HCT116 (cell line): ENCODE results near the gene JSRP1. TPM values are rescaled to one million over a fixed set of nuclear protein-coding genes. Genes with fewer than 3 reads are reported as not detected.

Experiments used
- ATAC-seq: fragments of 200-7000 bp; cut with Tn5 transposase; 2 replicates; pipeline ENCODE4 v1.9.1; 2020; ENCODE audit warnings: mild to moderate bottlenecking, moderate library complexity
- BruUV-seq: library from RNA; stranded (reverse); fragments of 400-500 nt; replicated peaks from 2 replicates; lab custom pipeline; 2021; lab: Mats Ljungman, UMichigan
- CTCF ChIA-PET: fragments of 300-600 bp; sonication (Branson Sonifier 250); formaldehyde crosslinking; loops from one replicate; lab custom pipeline; 2021; ENCODE audit warnings: antibody characterized with exemption; lab: Charles Lee
- POLR2A ChIA-PET: fragments of 300-600, 350-600 bp; sonication (Branson Sonifier 250); formaldehyde crosslinking; loops from one replicate; lab custom pipeline; 2021; ENCODE audit warnings: antibody characterized with exemption; lab: Charles Lee
- RAD21 ChIA-PET, 2 experiments: fragments of 300-600 bp; sonication (Branson Sonifier 250); formaldehyde crosslinking; loops; one replicate each; lab custom pipeline; 2023; ENCODE audit warnings: low total read pairs in 2 of 2; ENCODE audit not compliant: uncharacterized antibody in 2 of 2, unreplicated experiment in 2 of 2, low non-redundant PET in 1 of 2; lab: Charles Lee
- DNase-seq: peaks from one replicate; pipeline ENCODE4 v3.0.0-alpha.2; 2010; ENCODE audit warnings: low read depth, low spot score
- H2AFZ ChIP-seq: fragments of 200-600 bp; shearing (Covaris generic), sonication (generic); 2 replicates; pipeline ENCODE4 v1.6.1; 2017; ENCODE audit warnings: low read depth, mixed run types, mixed read lengths, antibody characterized with exemption, low read length; ENCODE audit not compliant: poor library complexity, severe bottlenecking
- H3K27ac ChIP-seq: 2 replicates; pipeline ENCODE4 v1.5.1; 2012; ENCODE audit warnings: low read depth, low read length
- H3K27me3 ChIP-seq: fragments of 200-600 bp; sonication (generic); 2 replicates; pipeline ENCODE4 v1.6.1; 2016; ENCODE audit warnings: mixed run types, low read length, mixed read lengths; ENCODE audit not compliant: insufficient read depth
- H3K36me3 ChIP-seq, 2 experiments: fragments of 200-500 bp in 1 of 2; fragments of 200-600 bp in 1 of 2; sonication (Bioruptor generic) in 1 of 2; sonication (generic) in 1 of 2; 2 replicates each; pipeline versions ENCODE4 v1.5.1 to v1.6.1; 2014 to 2016; ENCODE audit warnings: low read length in 2 of 2, inconsistent platforms in 1 of 2, mixed read lengths in 1 of 2, mixed run types in 1 of 2; ENCODE audit not compliant: insufficient read depth in 2 of 2, control insufficient read depth in 1 of 2
- H3K4me1 ChIP-seq, 2 experiments: fragments of 200-600 bp in 1 of 2; sonication (generic) in 1 of 2; 2 replicates each; pipeline versions ENCODE4 v1.5.1 to v1.6.1; 2012 to 2017; ENCODE audit warnings: low read length in 2 of 2, inconsistent platforms in 1 of 2, mild to moderate bottlenecking in 1 of 2, mixed read lengths in 1 of 2, mixed run types in 1 of 2, moderate library complexity in 1 of 2; ENCODE audit not compliant: insufficient read depth in 2 of 2, control insufficient read depth in 1 of 2
- H3K4me2 ChIP-seq: fragments of 200-600 bp; sonication (generic); 2 replicates; pipeline ENCODE4 v1.6.1; 2017; ENCODE audit warnings: mixed run types, low read length, mixed read lengths
- H3K4me3 ChIP-seq, 2 experiments: fragments of 200-600 bp in 1 of 2; sonication (generic) in 1 of 2; replicated peaks in 1 of 2; 2 replicates each; pipeline ENCODE4 v1.5.1; 2011 to 2016; ENCODE audit warnings: low read length in 2 of 2, control low read depth in 1 of 2, low read depth in 1 of 2, mild to moderate bottlenecking in 1 of 2, mixed read lengths in 1 of 2, mixed run types in 1 of 2
- H3K79me2 ChIP-seq: fragments of 200-600 bp; sonication (generic); 2 replicates; pipeline ENCODE4 v1.6.1; 2017; ENCODE audit warnings: mild to moderate bottlenecking, mixed run types, low read length, moderate library complexity, mixed read lengths; ENCODE audit not compliant: insufficient read depth
- H3K9ac ChIP-seq: fragments of 200-600 bp; sonication (generic); 2 replicates; pipeline ENCODE4 v1.6.1; 2016; ENCODE audit warnings: low read length, mixed read lengths
- H3K9me2 ChIP-seq: fragments of 200-600 bp; sonication (generic), shearing (Covaris generic); 2 replicates; pipeline ENCODE4 v1.6.1; 2017; ENCODE audit warnings: mixed run types, mild to moderate bottlenecking, moderate library complexity; ENCODE audit not compliant: insufficient read depth
- H3K9me3 ChIP-seq, 2 experiments: fragments of 200-500 bp in 1 of 2; fragments of 200-600 bp in 1 of 2; sonication (Bioruptor generic) in 1 of 2; sonication (generic) in 1 of 2; 2 replicates each; pipeline ENCODE4 v1.6.1; 2014 to 2017; ENCODE audit warnings: low read length in 2 of 2, mixed read lengths in 2 of 2, inconsistent platforms in 1 of 2, low read depth in 1 of 2, mild to moderate bottlenecking in 1 of 2, mixed run types in 1 of 2, moderate library complexity in 1 of 2; ENCODE audit not compliant: control insufficient read depth in 1 of 2, insufficient read depth in 1 of 2
- H4K20me1 ChIP-seq: fragments of 200-600 bp; sonication (generic), shearing (Covaris generic); 2 replicates; pipeline ENCODE4 v1.6.1; 2017; ENCODE audit warnings: mixed run types, mild to moderate bottlenecking, moderate library complexity; ENCODE audit not compliant: insufficient read depth
- EZH2 ChIP-seq: fragments of 200-600 bp; sonication (generic); IDR thresholded peaks from 2 replicates; pipeline ENCODE4 v1.6.1; 2017; ENCODE audit warnings: antibody characterized with exemption, mixed run types
- EZH2phosphoT487 ChIP-seq: fragments of 200-600 bp; IDR thresholded peaks from 2 replicates; pipeline ENCODE4 v1.6.1; 2018; ENCODE audit warnings: antibody characterized with exemption, borderline replicate concordance
- FOSL1 ChIP-seq: IDR thresholded peaks from 2 replicates; pipeline ENCODE4 v1.6.1; 2012; ENCODE audit warnings: low read depth
- POLR2AphosphoS5 ChIP-seq: IDR thresholded peaks from 2 replicates; pipeline ENCODE4 v1.6.1; 2011; ENCODE audit warnings: mild to moderate bottlenecking, low read depth, low read length, moderate library complexity
- RAD21 ChIP-seq: IDR thresholded peaks from 2 replicates; pipeline ENCODE4 v1.6.1; 2012; ENCODE audit warnings: low read depth, mild to moderate bottlenecking
- SIN3A ChIP-seq: IDR thresholded peaks from 2 replicates; pipeline ENCODE4 v1.6.1; 2012; ENCODE audit warnings: low read depth
- ZNF274 ChIP-seq: fragments of 200-500 bp; sonication (Bioruptor generic); IDR thresholded peaks from 2 replicates; pipeline ENCODE4 v1.6.1; 2014; ENCODE audit warnings: mild to moderate bottlenecking, low read depth, low read length, inconsistent platforms
- intact Hi-C: fragments of 100-400 bp; cut with micrococcal nuclease; formaldehyde crosslinking; loops from 2 replicates; pipeline ENCODE4 v1.10.0; 2022
- total RNA-seq: library from RNA; stranded (reverse); gene quantifications from one replicate; pipeline ENCODE4 v1.2.1, GENCODE V29; 2021; ENCODE audit not compliant: unreplicated experiment
- TF ChIP-seq, protein P1 (sequence below): IDR thresholded peaks from 2 replicates; pipeline ENCODE4 v1.6.1; 2011; ENCODE audit warnings: mild to moderate bottlenecking, low read length, moderate library complexity; ENCODE audit not compliant: insufficient replicate concordance; ENCODE audit errors: extremely low read depth
- TF ChIP-seq, protein P2 (sequence below): IDR thresholded peaks from 2 replicates; pipeline ENCODE4 v1.6.1; 2012; ENCODE audit warnings: low read depth
- TF ChIP-seq, protein P3 (sequence below): IDR thresholded peaks from 2 replicates; pipeline ENCODE4 v1.6.1; 2012

Gene JSRP1
- total RNA-seq, 1 experiment from 2014 or later, result 0.30 TPM

DNA sequence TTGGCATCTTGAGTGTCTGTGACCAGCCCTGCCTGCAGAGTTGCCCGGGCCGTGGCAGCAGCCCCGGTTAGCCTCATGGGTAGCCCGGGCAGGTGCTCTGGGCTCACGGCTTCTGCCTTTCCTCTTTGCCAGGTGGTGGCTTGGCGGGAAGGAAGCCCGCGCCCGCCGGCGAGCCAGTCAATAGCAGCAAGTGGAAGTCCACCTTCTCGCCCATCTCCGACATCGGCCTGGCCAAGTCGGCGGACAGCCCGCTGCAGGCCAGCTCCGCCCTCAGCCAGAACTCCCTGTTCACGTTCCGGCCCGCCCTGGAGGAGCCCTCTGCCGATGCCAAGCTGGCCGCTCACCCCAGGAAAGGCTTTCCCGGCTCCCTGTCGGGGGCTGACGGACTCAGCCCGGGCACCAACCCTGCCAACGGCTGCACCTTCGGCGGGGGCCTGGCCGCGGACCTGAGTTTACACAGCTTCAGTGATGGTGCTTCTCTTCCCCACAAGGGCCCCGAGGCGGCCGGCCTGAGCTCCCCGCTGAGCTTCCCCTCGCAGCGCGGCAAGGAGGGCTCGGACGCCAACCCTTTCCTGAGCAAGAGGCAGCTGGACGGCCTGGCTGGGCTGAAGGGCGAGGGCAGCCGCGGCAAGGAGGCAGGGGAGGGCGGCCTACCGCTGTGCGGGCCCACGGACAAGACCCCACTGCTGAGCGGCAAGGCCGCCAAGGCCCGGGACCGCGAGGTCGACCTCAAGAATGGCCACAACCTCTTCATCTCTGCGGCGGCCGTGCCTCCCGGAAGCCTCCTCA, 30.0 kb downstream of the JSRP1 start:
- TF ChIP-seq, protein P1, sequence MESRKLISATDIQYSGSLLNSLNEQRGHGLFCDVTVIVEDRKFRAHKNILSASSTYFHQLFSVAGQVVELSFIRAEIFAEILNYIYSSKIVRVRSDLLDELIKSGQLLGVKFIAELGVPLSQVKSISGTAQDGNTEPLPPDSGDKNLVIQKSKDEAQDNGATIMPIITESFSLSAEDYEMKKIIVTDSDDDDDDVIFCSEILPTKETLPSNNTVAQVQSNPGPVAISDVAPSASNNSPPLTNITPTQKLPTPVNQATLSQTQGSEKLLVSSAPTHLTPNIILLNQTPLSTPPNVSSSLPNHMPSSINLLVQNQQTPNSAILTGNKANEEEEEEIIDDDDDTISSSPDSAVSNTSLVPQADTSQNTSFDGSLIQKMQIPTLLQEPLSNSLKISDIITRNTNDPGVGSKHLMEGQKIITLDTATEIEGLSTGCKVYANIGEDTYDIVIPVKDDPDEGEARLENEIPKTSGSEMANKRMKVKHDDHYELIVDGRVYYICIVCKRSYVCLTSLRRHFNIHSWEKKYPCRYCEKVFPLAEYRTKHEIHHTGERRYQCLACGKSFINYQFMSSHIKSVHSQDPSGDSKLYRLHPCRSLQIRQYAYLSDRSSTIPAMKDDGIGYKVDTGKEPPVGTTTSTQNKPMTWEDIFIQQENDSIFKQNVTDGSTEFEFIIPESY, result no peak
- TF ChIP-seq EZH2phosphoT487 (no peak), SIN3A (no peak), ZNF274 (no peak), EZH2 (no peak), RAD21 (no peak), POLR2AphosphoS5 (no peak), FOSL1 (no peak)
- TF ChIP-seq, protein P2, sequence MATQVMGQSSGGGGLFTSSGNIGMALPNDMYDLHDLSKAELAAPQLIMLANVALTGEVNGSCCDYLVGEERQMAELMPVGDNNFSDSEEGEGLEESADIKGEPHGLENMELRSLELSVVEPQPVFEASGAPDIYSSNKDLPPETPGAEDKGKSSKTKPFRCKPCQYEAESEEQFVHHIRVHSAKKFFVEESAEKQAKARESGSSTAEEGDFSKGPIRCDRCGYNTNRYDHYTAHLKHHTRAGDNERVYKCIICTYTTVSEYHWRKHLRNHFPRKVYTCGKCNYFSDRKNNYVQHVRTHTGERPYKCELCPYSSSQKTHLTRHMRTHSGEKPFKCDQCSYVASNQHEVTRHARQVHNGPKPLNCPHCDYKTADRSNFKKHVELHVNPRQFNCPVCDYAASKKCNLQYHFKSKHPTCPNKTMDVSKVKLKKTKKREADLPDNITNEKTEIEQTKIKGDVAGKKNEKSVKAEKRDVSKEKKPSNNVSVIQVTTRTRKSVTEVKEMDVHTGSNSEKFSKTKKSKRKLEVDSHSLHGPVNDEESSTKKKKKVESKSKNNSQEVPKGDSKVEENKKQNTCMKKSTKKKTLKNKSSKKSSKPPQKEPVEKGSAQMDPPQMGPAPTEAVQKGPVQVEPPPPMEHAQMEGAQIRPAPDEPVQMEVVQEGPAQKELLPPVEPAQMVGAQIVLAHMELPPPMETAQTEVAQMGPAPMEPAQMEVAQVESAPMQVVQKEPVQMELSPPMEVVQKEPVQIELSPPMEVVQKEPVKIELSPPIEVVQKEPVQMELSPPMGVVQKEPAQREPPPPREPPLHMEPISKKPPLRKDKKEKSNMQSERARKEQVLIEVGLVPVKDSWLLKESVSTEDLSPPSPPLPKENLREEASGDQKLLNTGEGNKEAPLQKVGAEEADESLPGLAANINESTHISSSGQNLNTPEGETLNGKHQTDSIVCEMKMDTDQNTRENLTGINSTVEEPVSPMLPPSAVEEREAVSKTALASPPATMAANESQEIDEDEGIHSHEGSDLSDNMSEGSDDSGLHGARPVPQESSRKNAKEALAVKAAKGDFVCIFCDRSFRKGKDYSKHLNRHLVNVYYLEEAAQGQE, result no peak
- TF ChIP-seq, protein P3, sequence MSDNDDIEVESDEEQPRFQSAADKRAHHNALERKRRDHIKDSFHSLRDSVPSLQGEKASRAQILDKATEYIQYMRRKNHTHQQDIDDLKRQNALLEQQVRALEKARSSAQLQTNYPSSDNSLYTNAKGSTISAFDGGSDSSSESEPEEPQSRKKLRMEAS, result no peak
- H3K9ac ChIP-seq, result no peak overlapping the region
- no peak overlapping the region for H3K4me2 ChIP-seq
- H3K27me3 ChIP-seq, result no peaks in the 10 kb centered on the region
- POLR2A ChIA-PET, result no interaction called here
- H2AFZ ChIP-seq, result no peak overlapping the region
- intact Hi-C loops, result no loop called here
- H4K20me1 ChIP-seq, result no peaks in the 10 kb centered on the region; the same call in 1 of the 2 replicates
- ATAC-seq, result no peak
- no peak for DNase-seq
- H3K36me3 ChIP-seq, result peaks cover 8 to 30% of the 10 kb centered on the region in 2 experiments; a peak in 3 of 4 replicates
- no peaks in the 10 kb centered on the region for H3K9me3 ChIP-seq
- H3K4me1 ChIP-seq, result no peaks in the 10 kb centered on the region
- no peak overlapping the region for H3K4me3 ChIP-seq
- no TSS peak for BruUV-seq
- H3K27ac ChIP-seq, result no peak overlapping the region
- no peaks in the 10 kb centered on the region for H3K79me2 ChIP-seq
- CTCF ChIA-PET, result interaction anchor here (0.9 kb wide), 1 partner anchor 70 kb away, joined by 3 read pairs; no protein-coding TSS in a partner anchor
- RAD21 ChIA-PET, result no interaction called here
- H3K9me2 ChIP-seq, result no peaks in the 10 kb centered on the region
